ENCODE results near the gene CLEC4G.
"Not testable (repeated sequence)": the region's sequence is repeated elsewhere in the genome, so short reads cannot be mapped to it uniquely, and the experiment has no call there.

The CLEC4G gene

GRCh38 chr19:7746903-7747884 lies 15.3 kb upstream of the CLEC4G start, which contains the start of gene CD209:
Gene CD209, minus strand, starts transcription at chr19:7747534. Its CDS starts 23 bp downstream, at chr19:7747511.
- no peak for DNase-seq (ENCODE audit: low read depth in 2 of 2)

GRCh38 chr19:7746306-7746705 lies 14.4 kb upstream of the CLEC4G start:
- DNase-seq (ENCODE audit: low read depth in 2 of 2), result not testable (repeated sequence)

- no peak for DNase-seq (ENCODE audit: low read depth in 2 of 2)
These were observed 13.2 kb upstream of the CLEC4G start for GRCh38 chr19:7744871-7745650.

GRCh38 chr19:7744199-7744786 lies 12.4 kb upstream of the CLEC4G start:
- DNase-seq (ENCODE audit: low read depth in 2 of 2), result no peak

GRCh38 chr19:7743425-7743841 lies 11.5 kb upstream of the CLEC4G start:
- no peak for DNase-seq (ENCODE audit: low read depth in 2 of 2)

- DNase-seq (ENCODE audit: low read depth in 2 of 2), result no peak
These were observed 11.1 kb upstream of the CLEC4G start for GRCh38 chr19:7742991-7743390.

GRCh38 chr19:7742575-7742974 lies 10.7 kb upstream of the CLEC4G start:
- no peak for DNase-seq (ENCODE audit: low read depth in 2 of 2)

- no peak for DNase-seq (ENCODE audit: low read depth in 2 of 2)
These were observed 8.8 kb upstream of the CLEC4G start for GRCh38 chr19:7740682-7741054.

- DNase-seq (ENCODE audit: low read depth in 2 of 2), result no peak
These were observed 8.1 kb upstream of the CLEC4G start for GRCh38 chr19:7739801-7740681.

GRCh38 chr19:7739211-7739755 lies 7.4 kb upstream of the CLEC4G start:
- no peak for DNase-seq (ENCODE audit: low read depth in 2 of 2)

- DNase-seq (ENCODE audit: low read depth in 2 of 2), result peak; percentile 33 to 44
These were observed 6.1 kb upstream of the CLEC4G start for GRCh38 chr19:7738023-7738422.

- DNase-seq (ENCODE audit: low read depth in 2 of 2), result no peak
These were observed 5.3 kb upstream of the CLEC4G start for GRCh38 chr19:7737215-7737614.

GRCh38 chr19:7736148-7736547 lies 4.2 kb upstream of the CLEC4G start:
- DNase-seq (ENCODE audit: low read depth in 2 of 2), result no peak

GRCh38 chr19:7734220-7735203 lies 2.6 kb upstream of the CLEC4G start:
- DNase-seq (ENCODE audit: low read depth in 2 of 2), result no peak

GRCh38 chr19:7733376-7733775 lies 1.5 kb upstream of the CLEC4G start:
- no peak for DNase-seq (ENCODE audit: low read depth in 2 of 2)

- DNase-seq (ENCODE audit: low read depth in 2 of 2), result no peak
These were observed 295 bp downstream of the CLEC4G start for GRCh38 chr19:7731615-7732014.

- no peak for DNase-seq (ENCODE audit: low read depth in 2 of 2)
These were observed 703 bp downstream of the CLEC4G start for GRCh38 chr19:7731218-7731595.

GRCh38 chr19:7730286-7731217 lies 1.4 kb downstream of the CLEC4G start:
- no peak for DNase-seq (ENCODE audit: low read depth in 2 of 2)

GRCh38 chr19:7729831-7730285 lies 2.1 kb downstream of the CLEC4G start:
- no peak for DNase-seq (ENCODE audit: low read depth in 2 of 2)
